GM03348 (cell line): ENCODE data around the gene EEF1A2.

Source experiments
- DNase-seq: peaks from one replicate; pipeline ENCODE4 v3.0.0; 2012; ENCODE audit warnings: low spot score

The EEF1A2 gene

GRCh38 chr20:63468421-63468820 is 30.5 kb downstream of the EEF1A2 start:
- no peak for DNase-seq

- DNase-seq = no peak
Observed at GRCh38 chr20:63467294-63468083, 31.4 kb downstream of the EEF1A2 start.

GRCh38 chr20:63466861-63467260 is 32.0 kb downstream of the EEF1A2 start:
- DNase-seq = no peak

- no peak for DNase-seq
Observed at GRCh38 chr20:63466250-63466825, 32.5 kb downstream of the EEF1A2 start.

DNA sequence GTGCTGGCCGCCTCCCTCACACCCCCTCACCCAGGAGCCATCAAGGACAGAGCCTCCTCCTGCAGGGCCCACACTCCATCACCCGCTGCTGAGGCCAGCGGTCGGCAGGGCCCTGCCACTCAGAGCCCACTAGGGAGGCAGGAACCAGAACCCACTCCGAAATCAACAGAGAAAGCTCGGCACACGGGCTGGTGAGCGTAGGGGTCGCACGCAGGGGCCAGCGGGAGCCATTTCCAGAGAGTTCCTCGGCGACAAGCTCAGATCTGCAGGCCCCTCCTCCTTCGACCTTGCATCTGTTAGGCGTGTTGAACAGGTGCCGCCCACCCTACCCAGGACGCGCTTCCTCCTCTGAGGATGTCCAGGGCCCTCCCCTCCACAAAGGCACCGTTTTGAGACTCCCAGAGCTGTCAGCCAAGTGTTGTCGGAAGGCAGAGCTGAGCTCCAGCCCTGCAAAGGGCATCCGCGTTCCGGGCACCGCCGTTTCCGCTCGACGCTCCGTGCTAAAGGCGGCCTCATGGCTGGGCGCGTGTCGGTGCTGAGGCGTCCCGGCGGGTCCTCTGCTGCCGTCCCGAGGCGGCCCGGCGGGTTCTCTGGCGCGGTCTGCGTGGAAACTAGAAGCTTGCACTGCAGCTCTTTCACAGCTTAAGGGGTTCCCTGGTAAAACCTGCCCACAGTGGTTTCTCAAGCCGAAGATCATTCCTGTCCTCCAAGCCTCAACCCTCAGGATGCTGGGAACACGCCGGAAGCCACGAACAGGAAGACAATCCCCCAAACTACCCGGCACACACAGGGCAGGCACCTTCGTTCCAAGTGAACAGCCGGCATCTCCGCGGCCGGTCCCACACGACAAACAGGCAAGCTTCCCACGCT is 33.3 kb downstream of the EEF1A2 start:
- DNase-seq = no peak

DNA sequence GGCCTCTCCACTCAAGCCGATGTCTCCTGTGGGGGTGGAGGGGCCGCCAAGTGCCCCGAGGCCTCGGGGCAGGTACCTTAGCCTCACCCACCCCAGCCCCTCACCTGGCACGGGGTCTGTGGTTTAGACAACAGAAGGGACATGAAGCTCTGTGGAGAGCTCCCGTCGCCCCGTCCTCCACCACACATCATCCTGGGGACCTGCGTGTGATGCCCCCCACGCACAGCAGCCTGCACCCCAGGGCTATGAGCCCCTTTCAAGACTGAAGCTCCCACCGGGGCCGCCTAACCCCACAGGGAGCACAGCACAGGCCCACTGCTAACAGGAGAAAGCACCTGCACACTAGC is 34.6 kb downstream of the EEF1A2 start:
- DNase-seq = no peak

DNA sequence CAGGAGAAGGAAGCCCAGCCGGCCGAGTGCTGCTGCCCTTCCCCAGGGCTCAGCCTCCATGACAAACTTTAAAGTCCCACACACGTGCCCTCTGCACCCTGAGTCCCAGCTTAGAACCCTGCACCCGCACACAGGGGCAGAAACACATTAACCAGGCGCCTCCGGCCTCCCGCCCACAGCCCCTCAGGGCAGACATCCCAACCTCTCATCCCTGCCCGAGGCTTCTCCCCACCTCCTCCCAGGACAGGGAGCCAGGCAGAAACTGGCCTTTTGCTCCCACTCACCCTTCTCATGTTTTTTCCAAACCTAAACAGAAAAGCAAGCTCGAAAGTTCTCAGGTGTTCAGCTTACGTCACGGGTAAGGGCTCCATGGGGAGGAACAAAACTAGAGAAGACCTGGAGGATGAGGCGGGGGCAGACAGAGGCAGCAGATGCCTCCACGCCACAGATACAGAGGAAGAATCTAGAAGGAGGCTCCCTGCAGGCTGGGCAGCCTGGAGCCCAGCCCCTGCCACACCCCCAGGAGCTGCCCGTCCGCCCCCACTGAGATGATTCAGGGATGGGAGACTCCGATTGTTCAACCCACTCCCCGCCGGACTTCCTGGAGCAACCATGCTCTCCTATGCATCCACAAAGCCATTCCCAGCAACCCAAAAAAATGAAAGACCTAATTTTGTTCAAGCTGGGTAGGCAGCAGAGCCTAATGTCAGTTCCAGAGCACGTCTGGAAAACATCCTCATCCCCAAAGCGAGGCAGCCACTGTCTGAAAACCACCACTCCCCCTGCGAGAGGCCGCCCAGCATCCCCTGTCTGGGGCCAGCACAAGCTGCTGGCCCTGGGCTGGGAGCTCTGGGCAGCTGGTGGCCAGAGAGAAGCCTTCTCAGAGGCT is 35.2 kb downstream of the EEF1A2 start:
- peak; percentile 40 for DNase-seq

GRCh38 chr20:63462244-63462643 is 36.6 kb downstream of the EEF1A2 start:
- DNase-seq = no peak

DNA sequence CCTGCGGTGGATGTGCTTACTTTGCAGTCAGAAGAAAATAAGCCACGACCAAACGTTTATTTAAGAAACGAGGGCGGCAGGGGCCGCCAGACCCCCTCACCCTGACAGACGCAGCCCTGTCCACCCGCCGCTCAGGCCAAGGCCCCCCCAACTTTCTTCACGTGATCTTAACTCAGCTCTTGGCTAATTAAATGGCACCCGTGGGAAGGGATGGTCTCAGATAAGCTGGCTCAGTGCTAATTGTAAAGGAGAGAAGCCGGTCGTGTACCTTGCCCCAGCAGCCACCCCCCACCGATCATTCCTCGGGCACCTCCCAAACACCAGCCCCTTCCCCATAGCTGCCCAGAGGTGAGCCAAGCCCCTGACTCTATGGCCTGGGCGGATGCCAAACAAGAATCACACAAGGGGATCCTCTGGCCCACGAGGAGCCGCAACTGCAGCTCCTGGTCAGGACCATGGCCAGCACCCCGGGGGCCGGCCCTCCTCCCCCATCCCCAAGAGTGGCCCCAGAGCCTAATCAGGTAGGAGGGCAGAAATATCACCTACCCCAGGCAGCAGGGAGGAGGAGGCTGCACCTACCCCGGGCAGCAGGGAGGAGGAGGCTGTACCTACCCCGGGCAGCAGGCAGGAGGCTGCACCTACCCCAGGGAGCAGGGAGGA is 37.6 kb downstream of the EEF1A2 start:
- peak; percentile 59 for DNase-seq

GRCh38 chr20:63459070-63459380 is 39.9 kb downstream of the EEF1A2 start:
- DNase-seq = no peak

- no peak for DNase-seq
Observed at GRCh38 chr20:63458170-63459069, 40.5 kb downstream of the EEF1A2 start.

- DNase-seq = peak; percentile 66
Observed at GRCh38 chr20:63457737-63458136, 41.1 kb downstream of the EEF1A2 start.

DNA sequence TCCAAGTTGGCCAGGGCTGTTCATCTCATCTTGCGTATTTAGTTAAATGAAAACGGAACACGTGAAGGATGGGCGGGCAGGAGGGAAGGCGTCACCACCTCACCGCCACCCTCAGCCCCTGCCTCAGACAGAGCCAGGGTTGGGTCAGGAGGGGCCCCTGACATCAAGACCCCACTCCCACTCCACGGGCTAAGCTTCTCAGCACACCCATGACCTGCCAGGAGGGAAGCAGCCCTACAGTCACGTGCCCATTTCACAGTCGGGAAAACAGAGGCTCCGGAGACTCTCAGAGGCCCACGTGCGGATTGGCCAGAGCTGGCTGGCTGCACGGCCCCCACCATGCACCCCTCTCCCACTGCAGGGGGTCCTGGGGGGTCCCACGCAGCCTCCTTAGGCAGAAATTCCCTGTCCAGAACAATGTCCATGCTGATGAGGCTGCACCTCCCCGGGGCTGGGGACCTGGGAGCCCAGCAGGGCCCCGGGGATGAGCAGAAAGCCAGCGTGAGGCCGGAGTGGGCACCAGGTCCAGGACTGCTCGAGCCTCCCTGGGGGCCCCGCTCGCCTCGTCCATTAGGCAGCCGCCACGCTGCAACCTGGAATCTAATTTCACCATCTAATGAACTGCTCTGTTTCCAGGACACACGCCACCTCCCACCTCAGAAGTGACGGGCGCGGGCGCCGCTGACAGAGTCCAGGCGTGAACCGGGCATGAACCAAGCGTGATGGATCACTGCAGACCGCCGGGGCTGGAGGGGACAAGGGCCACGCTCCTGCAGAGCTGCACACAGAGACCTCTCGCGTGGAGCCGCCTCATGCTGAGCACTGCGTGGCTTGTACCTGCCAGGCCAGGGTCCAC is 42.2 kb downstream of the EEF1A2 start:
- no peak for DNase-seq

DNA sequence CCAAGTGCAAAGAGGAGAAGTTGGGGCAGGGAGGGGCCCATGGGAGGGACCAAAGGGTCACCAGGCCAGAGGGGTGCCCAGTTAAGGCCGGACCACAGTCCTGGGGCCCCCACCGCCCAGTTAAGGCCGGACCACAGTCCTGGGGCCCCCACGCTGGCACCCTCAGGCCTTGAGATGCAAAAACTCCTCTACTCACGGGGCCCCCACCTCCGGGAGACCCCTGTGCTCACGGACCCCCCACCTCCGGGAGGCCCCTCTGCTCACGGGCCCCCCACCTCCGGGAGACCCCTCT is 43.4 kb downstream of the EEF1A2 start:
- no peak for DNase-seq

GRCh38 chr20:63454731-63455567 is 43.9 kb downstream of the EEF1A2 start:
- DNase-seq = no peak

DNA sequence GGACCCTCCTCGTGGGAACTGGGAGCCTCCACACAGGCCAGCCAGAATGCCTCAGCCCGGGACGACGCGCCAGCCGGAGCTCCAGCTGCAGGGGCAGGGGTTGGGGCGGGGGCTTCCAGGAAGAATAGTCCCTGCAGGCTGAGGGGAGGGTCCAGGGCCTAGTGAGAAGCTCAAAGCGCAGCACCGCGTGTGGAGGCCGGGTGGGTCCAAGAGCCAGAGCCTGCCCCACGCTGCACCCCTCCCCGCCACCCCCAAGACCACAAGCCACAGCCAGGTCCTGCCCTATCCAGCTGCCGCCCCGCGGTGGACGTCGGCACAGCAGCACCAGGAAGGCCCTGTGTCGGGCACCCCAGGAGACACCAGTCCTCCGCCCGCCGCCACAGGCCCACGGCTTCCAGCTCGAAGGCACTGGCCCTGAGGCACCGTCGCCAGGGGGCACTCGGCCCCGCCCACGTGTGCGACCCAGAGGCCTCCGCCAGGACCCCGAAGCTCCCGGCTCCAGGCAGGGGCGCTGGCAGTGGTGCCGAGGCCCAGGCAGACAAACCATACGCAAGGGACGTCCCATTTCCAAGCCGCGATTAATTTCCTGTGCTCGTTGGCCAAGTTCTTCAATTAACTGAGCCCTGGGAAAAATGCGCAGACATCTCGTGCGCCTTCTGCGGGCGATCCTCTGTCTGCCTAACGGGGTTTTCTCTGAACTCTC is 45.9 kb downstream of the EEF1A2 start:
- DNase-seq = no peak

- DNase-seq = no peak
Observed at GRCh38 chr20:63452341-63452740, 46.5 kb downstream of the EEF1A2 start.

DNA sequence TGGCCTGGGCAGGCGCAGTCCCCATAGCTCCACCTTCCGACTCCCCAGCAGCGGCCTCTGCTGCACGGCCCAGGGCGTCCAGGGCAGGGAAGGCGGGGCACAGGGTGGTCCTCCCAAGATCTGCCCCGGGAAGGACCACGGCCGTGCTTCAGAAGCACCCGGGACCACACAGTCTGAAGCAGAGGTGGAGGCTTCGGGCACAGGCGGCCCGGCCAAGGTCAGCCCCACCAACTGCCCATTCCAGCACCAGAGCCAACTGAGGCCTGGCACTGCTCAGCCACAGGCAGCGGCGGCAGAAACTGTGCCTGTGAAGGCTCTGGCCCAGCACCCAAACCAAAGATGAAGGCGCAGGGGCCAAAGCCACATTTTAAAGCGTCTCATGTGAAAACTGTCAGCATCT is 47.1 kb downstream of the EEF1A2 start:
- no peak for DNase-seq
